B cell (primary cell): Measurements from ENCODE around the gene GSS. TPM values are rescaled to one million over a fixed set of nuclear protein-coding genes. Genes with fewer than 3 reads are reported as not detected.

Source experiments
- ATAC-seq: fragments of 200-7000 bp; cut with Tn5 transposase; one replicate; pipeline ENCODE4 v1.10.0; 2021; ENCODE audit warnings: low read depth, mild to moderate bottlenecking, moderate number of reproducible peaks, moderate library complexity
- CTCF ChIA-PET: fragments of 350-600 bp; sonication (Branson Sonifier 250); formaldehyde crosslinking; loops from one replicate; lab custom pipeline; 2021; ENCODE audit warnings: antibody characterized with exemption, inconsistent platforms; lab: Charles Lee
- POLR2A ChIA-PET: fragments of 350-600 bp; sonication (Branson Sonifier 250); formaldehyde crosslinking; loops from one replicate; lab custom pipeline; 2021; ENCODE audit warnings: antibody characterized with exemption; lab: Charles Lee
- DNase-seq: peaks from one replicate; pipeline ENCODE4 v3.0.0; 2013
- H2AFZ ChIP-seq: 2 replicates; pipeline ENCODE4 v1.6.1; 2012; ENCODE audit warnings: mild to moderate bottlenecking, low read depth, low read length; ENCODE audit not compliant: insufficient read depth, poor library complexity, severe bottlenecking
- H3K27ac ChIP-seq, 2 donors: 1 replicate in 1 of 2; 2 replicates in 1 of 2; pipeline ENCODE4 v1.5.1; 2012 to 2013; ENCODE audit warnings: low read length in 2 of 2, mild to moderate bottlenecking in 2 of 2, moderate library complexity in 1 of 2
- H3K27me3 ChIP-seq, 4 experiments: fragments of 200-600 bp in 1 of 4; sonication (generic) in 1 of 4; replicated peaks in 1 of 4; 1 replicate in 2 of 4; 2 replicates in 2 of 4; pipeline versions ENCODE4 v1.6.1 to v1.7.0; 2013 to 2016; ENCODE audit warnings: low read length in 3 of 4, mild to moderate bottlenecking in 2 of 4, mixed read lengths in 1 of 4, moderate library complexity in 1 of 4; ENCODE audit not compliant: insufficient read depth in 4 of 4, control insufficient read depth in 3 of 4; ENCODE audit errors: control extremely low read depth in 1 of 4
- H3K36me3 ChIP-seq, 2 experiments: replicated peaks in 1 of 2; 1 replicate in 1 of 2; 2 replicates in 1 of 2; pipeline versions ENCODE4 v1.6.1 to v1.7.1; 2013; ENCODE audit warnings: low read length in 1 of 2; ENCODE audit not compliant: insufficient read depth in 2 of 2, control insufficient read depth in 1 of 2; ENCODE audit errors: control extremely low read depth in 1 of 2, extremely low read depth in 1 of 2
- H3K4me1 ChIP-seq, 2 donors: fragments of 200-600 bp in 1 of 2; sonication (generic) in 1 of 2; 1 replicate in 1 of 2; 2 replicates in 1 of 2; pipeline versions ENCODE4 v1.5.1 to v1.6.1; 2013 to 2017; ENCODE audit warnings: low read length in 2 of 2; ENCODE audit not compliant: control insufficient read depth in 2 of 2, insufficient read depth in 2 of 2
- H3K4me2 ChIP-seq: replicated peaks from 2 replicates; pipeline ENCODE3; 2012; ENCODE audit warnings: mild to moderate bottlenecking, low read depth, low read length; ENCODE audit not compliant: poor library complexity, severe bottlenecking
- H3K4me3 ChIP-seq, 5 experiments: fragments of 200-600 bp in 1 of 5; sonication (generic) in 1 of 5; 1 replicate in 3 of 5; 2 replicates in 2 of 5; pipeline versions ENCODE4 v1.5.1 to v1.7.0; 2011 to 2016; ENCODE audit warnings: low read length in 4 of 5, mild to moderate bottlenecking in 4 of 5, low read depth in 2 of 5, control low read depth in 1 of 5, moderate library complexity in 1 of 5; ENCODE audit not compliant: insufficient read depth in 1 of 5; ENCODE audit errors: control extremely low read depth in 1 of 5, extremely low read depth in 1 of 5
- H3K79me2 ChIP-seq: fragments of 200-600 bp; sonication (generic); one replicate; pipeline ENCODE4 v1.6.0; 2016; ENCODE audit warnings: low read length; ENCODE audit not compliant: control insufficient read depth, insufficient read depth
- H3K9ac ChIP-seq: fragments of 200-600 bp; sonication (generic); 2 replicates; pipeline ENCODE4 v1.6.1; 2017; ENCODE audit warnings: mild to moderate bottlenecking, low read length, moderate library complexity
- H3K9me3 ChIP-seq, 3 donors: one replicate each; pipeline versions ENCODE4 v1.6.1 to v1.7.1; 2013; ENCODE audit warnings: low read length in 2 of 3; ENCODE audit not compliant: control insufficient read depth in 2 of 3, insufficient read depth in 1 of 3; ENCODE audit errors: control extremely low read depth in 1 of 3
- H4K20me1 ChIP-seq: 2 replicates; pipeline ENCODE4 v1.6.0; 2012; ENCODE audit warnings: mild to moderate bottlenecking, low read length; ENCODE audit not compliant: insufficient read depth, control insufficient read depth, poor library complexity, severe bottlenecking
- H3K27ac Mint-ChIP-seq: one replicate; pipeline ENCODE4 v1.8.0; 2021; ENCODE audit warnings: mixed read lengths
- H3K27me3 Mint-ChIP-seq: one replicate; pipeline ENCODE4 v1.8.0; 2021; ENCODE audit warnings: mixed read lengths
- H3K4me1 Mint-ChIP-seq: one replicate; pipeline ENCODE4 v1.8.0; 2021; ENCODE audit warnings: mixed read lengths
- H3K4me3 Mint-ChIP-seq: one replicate; pipeline ENCODE4 v1.8.0; 2021; ENCODE audit warnings: mixed read lengths
- H3K9me3 Mint-ChIP-seq: one replicate; pipeline ENCODE4 v1.8.0; 2022; ENCODE audit warnings: mixed read lengths; ENCODE audit not compliant: insufficient read depth
- EZH2 ChIP-seq: IDR thresholded peaks from 2 replicates; pipeline ENCODE4 v1.6.1; 2012; ENCODE audit warnings: borderline replicate concordance, low read depth, mild to moderate bottlenecking, moderate library complexity, low read length; ENCODE audit not compliant: insufficient read depth, poor library complexity, severe bottlenecking
- WGBS: methylation state at CpG from one replicate; pipeline ENCODE4 v1.1.5; 2013; ENCODE audit warnings: missing lambda C conversion rate; ENCODE audit not compliant: insufficient coverage; 5-methylcytosine and 5-hydroxymethylcytosine counted together
- intact Hi-C: fragments of 100-400 bp; cut with micrococcal nuclease; formaldehyde crosslinking; loops from one replicate; pipeline ENCODE4 v1.10.0; 2022
- polyA plus RNA-seq: library from polyadenylated mRNA; depleted of rRNA; stranded (reverse); fragments of >200 nt; gene quantifications from 2 replicates; pipeline ENCODE4 v1.2.3, GENCODE V29; 2012
- total RNA-seq, 2 donors: library from RNA; stranded (reverse); fragments of 120-200 nt in 1 of 2; gene quantifications; 1 replicate in 1 of 2; 2 replicates in 1 of 2; pipeline versions ENCODE4 v1.2.3 to v1.2.4, GENCODE V29; 2013 to 2022
- TF ChIP-seq, protein P1 (sequence below): fragments of 200-600 bp; IDR thresholded peaks from one replicate; pipeline ENCODE4 v1.8.0; 2022; ENCODE audit warnings: antibody characterized with exemption, mild to moderate bottlenecking

Gene GSS
- total and polyA plus RNA-seq, 2 donors (not counting 1 experiment from before 2014, with no cell fraction given) = 22.5 to 28.6 TPM

- H3K27ac ChIP-seq = no peak overlapping the region
- H3K4me3 ChIP-seq = no peak overlapping the region
- H3K4me3 Mint-ChIP-seq = no peak overlapping the region
- H3K27me3 Mint-ChIP-seq = peaks cover 25% of the 10 kb centered on the region
- no peaks in the 10 kb centered on the region for H3K79me2 ChIP-seq
- no peaks in the 10 kb centered on the region for H3K4me1 Mint-ChIP-seq
- H2AFZ ChIP-seq = no peak overlapping the region
- WGBS = 47% methylated on average over 9 of the region's 14 CpGs
- peaks cover 0 to 3% (median 0%) of the 10 kb centered on the region in 3 donors for H3K9me3 ChIP-seq
- no peak for ATAC-seq
- H3K9me3 Mint-ChIP-seq = no peaks in the 10 kb centered on the region
- H3K4me1 ChIP-seq = no peaks in the 10 kb centered on the region
- no peak overlapping the region for H3K9ac ChIP-seq
- no peak overlapping the region for H3K27ac Mint-ChIP-seq
- intact Hi-C loops = no loop called here
- no peak overlapping the region for H3K4me2 ChIP-seq
- peaks cover 0 to 19% (median 8%) of the 10 kb centered on the region in 4 experiments for H3K27me3 ChIP-seq
- ChIA-PET POLR2A (no interaction called here), CTCF (no interaction called here)
- no peaks in the 10 kb centered on the region for H3K36me3 ChIP-seq
- TF ChIP-seq, protein P1, sequence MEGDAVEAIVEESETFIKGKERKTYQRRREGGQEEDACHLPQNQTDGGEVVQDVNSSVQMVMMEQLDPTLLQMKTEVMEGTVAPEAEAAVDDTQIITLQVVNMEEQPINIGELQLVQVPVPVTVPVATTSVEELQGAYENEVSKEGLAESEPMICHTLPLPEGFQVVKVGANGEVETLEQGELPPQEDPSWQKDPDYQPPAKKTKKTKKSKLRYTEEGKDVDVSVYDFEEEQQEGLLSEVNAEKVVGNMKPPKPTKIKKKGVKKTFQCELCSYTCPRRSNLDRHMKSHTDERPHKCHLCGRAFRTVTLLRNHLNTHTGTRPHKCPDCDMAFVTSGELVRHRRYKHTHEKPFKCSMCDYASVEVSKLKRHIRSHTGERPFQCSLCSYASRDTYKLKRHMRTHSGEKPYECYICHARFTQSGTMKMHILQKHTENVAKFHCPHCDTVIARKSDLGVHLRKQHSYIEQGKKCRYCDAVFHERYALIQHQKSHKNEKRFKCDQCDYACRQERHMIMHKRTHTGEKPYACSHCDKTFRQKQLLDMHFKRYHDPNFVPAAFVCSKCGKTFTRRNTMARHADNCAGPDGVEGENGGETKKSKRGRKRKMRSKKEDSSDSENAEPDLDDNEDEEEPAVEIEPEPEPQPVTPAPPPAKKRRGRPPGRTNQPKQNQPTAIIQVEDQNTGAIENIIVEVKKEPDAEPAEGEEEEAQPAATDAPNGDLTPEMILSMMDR = no peak
- TF ChIP-seq EZH2 = no peak
- no peak for DNase-seq
- H4K20me1 ChIP-seq = no peaks in the 10 kb centered on the region
Measured at GRCh38 chr20:34983995-34984735, 28.6 kb upstream of the GSS start.

GRCh38 chr20:34983089-34983820 is 27.6 kb upstream of the GSS start:
- H3K9me3 Mint-ChIP-seq = no peaks in the 10 kb centered on the region
- no peak overlapping the region for H3K27ac ChIP-seq
- DNase-seq = no peak
- H3K27ac Mint-ChIP-seq = no peak overlapping the region
- ChIA-PET POLR2A (no interaction called here), CTCF (no interaction called here)
- H3K9me3 ChIP-seq = peaks cover 0 to 3% (median 0%) of the 10 kb centered on the region in 3 donors
- intact Hi-C loops = no loop called here
- H3K4me1 ChIP-seq = no peaks in the 10 kb centered on the region
- ATAC-seq = no peak
- WGBS = 74% methylated on average over 3 of the region's 5 CpGs
- H3K4me3 ChIP-seq = no peak overlapping the region
- H2AFZ ChIP-seq = no peak overlapping the region
- no peaks in the 10 kb centered on the region for H3K79me2 ChIP-seq
- H3K36me3 ChIP-seq = no peaks in the 10 kb centered on the region
- no peak overlapping the region for H3K4me2 ChIP-seq
- H3K9ac ChIP-seq = no peak overlapping the region
- peaks cover 0 to 19% (median 8%) of the 10 kb centered on the region in 4 experiments for H3K27me3 ChIP-seq
- peaks cover 30% of the 10 kb centered on the region for H3K27me3 Mint-ChIP-seq
- H3K4me3 Mint-ChIP-seq = no peak overlapping the region
- no peaks in the 10 kb centered on the region for H4K20me1 ChIP-seq
- H3K4me1 Mint-ChIP-seq = no peaks in the 10 kb centered on the region
- TF ChIP-seq, protein P1 = no peak
- no peak for TF ChIP-seq EZH2
